Measurements from ENCODE around the gene MSTO1.
"Not testable (repeated sequence)": the region's sequence is repeated elsewhere in the genome, so short reads cannot be mapped to it uniquely, and the experiment has no call there.

The MSTO1 gene

DNA sequence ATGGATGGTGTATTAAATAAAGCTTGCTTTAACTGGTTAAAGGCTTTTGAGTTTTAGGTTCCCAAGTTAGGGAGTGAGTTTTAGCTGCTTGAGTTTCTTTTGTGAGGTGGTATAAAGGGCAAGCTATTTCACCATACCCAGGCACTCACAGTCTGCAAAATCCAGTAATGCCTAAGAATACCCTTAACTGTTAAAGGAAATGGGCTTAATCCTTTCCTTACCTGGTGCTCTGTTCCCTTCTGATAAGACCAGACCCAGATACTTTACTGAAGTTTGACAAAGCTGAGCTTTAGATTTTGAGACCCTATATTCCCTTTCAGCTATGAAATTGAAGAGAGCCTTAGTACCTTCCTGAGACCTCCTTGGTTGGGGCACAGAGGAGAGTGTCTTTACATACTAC lies 30.3 kb downstream of the MSTO1 start:
- TF ChIP-seq, protein P1, sequence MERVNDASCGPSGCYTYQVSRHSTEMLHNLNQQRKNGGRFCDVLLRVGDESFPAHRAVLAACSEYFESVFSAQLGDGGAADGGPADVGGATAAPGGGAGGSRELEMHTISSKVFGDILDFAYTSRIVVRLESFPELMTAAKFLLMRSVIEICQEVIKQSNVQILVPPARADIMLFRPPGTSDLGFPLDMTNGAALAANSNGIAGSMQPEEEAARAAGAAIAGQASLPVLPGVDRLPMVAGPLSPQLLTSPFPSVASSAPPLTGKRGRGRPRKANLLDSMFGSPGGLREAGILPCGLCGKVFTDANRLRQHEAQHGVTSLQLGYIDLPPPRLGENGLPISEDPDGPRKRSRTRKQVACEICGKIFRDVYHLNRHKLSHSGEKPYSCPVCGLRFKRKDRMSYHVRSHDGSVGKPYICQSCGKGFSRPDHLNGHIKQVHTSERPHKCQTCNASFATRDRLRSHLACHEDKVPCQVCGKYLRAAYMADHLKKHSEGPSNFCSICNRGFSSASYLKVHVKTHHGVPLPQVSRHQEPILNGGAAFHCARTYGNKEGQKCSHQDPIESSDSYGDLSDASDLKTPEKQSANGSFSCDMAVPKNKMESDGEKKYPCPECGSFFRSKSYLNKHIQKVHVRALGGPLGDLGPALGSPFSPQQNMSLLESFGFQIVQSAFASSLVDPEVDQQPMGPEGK (CRISPR knock-in tag; IDR thresholded peaks at IDR 0.05; ENCODE audit: borderline replicate concordance) = no peak
- TF ChIP-seq ARNTL (CRISPR knock-in tag; IDR thresholded peaks at IDR 0.05; ENCODE audit: borderline replicate concordance, low read depth) (no peak), ESRRG (CRISPR knock-in tag; IDR thresholded peaks at IDR 0.05) (no peak), ZFP30 (CRISPR knock-in tag; IDR thresholded peaks at IDR 0.05) (no peak), SNAI2 (CRISPR knock-in tag; IDR thresholded peaks at IDR 0.05) (no peak), RARB (CRISPR knock-in tag; IDR thresholded peaks at IDR 0.05) (no peak), ISL1 (CRISPR knock-in tag; IDR thresholded peaks at IDR 0.05) (no peak), BACH2 (CRISPR knock-in tag; IDR thresholded peaks at IDR 0.05; ENCODE audit: borderline replicate concordance) (no peak), OSR1 (CRISPR knock-in tag; IDR thresholded peaks at IDR 0.05) (no peak)
- TF ChIP-seq, protein P2, sequence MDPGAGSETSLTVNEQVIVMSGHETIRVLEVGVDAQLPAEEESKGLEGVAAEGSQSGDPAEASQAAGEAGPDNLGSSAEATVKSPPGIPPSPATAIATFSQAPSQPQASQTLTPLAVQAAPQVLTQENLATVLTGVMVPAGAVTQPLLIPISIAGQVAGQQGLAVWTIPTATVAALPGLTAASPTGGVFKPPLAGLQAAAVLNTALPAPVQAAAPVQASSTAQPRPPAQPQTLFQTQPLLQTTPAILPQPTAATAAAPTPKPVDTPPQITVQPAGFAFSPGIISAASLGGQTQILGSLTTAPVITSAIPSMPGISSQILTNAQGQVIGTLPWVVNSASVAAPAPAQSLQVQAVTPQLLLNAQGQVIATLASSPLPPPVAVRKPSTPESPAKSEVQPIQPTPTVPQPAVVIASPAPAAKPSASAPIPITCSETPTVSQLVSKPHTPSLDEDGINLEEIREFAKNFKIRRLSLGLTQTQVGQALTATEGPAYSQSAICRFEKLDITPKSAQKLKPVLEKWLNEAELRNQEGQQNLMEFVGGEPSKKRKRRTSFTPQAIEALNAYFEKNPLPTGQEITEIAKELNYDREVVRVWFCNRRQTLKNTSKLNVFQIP (CRISPR knock-in tag; IDR thresholded peaks at IDR 0.05; ENCODE audit: borderline replicate concordance, low read depth) = no peak
- TF ChIP-seq, protein P3, sequence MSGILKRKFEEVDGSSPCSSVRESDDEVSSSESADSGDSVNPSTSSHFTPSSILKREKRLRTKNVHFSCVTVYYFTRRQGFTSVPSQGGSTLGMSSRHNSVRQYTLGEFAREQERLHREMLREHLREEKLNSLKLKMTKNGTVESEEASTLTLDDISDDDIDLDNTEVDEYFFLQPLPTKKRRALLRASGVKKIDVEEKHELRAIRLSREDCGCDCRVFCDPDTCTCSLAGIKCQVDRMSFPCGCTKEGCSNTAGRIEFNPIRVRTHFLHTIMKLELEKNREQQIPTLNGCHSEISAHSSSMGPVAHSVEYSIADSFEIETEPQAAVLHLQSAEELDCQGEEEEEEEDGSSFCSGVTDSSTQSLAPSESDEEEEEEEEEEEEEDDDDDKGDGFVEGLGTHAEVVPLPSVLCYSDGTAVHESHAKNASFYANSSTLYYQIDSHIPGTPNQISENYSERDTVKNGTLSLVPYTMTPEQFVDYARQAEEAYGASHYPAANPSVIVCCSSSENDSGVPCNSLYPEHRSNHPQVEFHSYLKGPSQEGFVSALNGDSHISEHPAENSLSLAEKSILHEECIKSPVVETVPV (CRISPR knock-in tag; IDR thresholded peaks at IDR 0.05) = no peak
- TF ChIP-seq, protein P4, sequence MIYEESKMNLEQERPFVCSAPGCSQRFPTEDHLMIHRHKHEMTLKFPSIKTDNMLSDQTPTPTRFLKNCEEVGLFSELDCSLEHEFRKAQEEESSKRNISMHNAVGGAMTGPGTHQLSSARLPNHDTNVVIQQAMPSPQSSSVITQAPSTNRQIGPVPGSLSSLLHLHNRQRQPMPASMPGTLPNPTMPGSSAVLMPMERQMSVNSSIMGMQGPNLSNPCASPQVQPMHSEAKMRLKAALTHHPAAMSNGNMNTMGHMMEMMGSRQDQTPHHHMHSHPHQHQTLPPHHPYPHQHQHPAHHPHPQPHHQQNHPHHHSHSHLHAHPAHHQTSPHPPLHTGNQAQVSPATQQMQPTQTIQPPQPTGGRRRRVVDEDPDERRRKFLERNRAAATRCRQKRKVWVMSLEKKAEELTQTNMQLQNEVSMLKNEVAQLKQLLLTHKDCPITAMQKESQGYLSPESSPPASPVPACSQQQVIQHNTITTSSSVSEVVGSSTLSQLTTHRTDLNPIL (CRISPR knock-in tag; IDR thresholded peaks at IDR 0.05; ENCODE audit: low read depth) = no peak
- ATAC-seq = no peak

DNA sequence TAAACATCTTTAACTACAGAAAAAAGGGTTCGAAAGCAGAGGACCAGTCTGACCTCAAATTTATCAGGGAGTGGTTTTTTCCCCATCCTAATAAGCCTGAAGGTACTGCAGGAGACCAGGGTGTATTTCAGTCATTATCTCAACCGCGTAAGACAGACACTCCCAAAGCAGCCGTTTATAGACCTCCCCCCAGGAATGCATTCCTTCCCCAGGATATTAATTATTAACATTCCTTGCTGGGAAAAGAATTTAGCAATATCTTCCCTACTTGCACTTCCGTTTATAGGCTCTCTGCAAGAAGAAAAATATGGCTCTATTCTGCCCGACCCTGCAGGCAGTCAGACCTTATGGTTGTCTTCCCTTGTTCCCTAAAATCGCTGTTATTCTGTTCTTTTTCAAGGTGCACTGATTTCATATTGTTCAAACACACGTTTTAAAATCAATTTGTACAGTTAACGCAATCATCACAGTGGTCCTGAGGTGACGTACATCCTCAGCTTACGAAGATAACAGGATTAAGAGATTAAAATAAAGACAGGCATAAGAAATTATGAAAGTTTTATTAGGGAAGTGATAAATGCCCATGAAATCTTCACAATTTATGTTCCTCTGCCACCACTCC lies 32.7 kb downstream of the MSTO1 start:
- not testable (repeated sequence) for ATAC-seq

DNA sequence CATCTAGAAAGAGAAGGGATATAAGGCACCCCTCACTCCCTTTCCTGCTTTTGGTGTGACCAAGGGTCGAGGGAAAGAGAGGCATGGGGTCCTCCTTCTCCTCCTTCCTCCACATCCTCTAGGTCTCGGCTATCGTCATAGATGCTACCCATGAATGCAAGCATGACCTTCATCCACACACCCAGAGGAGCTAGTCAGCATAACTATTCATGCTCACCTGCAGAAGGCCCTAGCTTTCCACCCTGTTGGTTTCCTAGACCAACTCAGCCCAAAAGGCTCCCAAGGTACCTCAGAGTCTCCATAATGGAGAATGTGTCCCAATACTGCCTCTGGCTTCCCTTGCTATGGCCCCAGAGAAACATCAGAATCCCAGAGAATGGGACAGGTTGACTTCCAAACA lies 33.2 kb downstream of the MSTO1 start:
- ATAC-seq = no peak
- TF ChIP-seq, protein P5, sequence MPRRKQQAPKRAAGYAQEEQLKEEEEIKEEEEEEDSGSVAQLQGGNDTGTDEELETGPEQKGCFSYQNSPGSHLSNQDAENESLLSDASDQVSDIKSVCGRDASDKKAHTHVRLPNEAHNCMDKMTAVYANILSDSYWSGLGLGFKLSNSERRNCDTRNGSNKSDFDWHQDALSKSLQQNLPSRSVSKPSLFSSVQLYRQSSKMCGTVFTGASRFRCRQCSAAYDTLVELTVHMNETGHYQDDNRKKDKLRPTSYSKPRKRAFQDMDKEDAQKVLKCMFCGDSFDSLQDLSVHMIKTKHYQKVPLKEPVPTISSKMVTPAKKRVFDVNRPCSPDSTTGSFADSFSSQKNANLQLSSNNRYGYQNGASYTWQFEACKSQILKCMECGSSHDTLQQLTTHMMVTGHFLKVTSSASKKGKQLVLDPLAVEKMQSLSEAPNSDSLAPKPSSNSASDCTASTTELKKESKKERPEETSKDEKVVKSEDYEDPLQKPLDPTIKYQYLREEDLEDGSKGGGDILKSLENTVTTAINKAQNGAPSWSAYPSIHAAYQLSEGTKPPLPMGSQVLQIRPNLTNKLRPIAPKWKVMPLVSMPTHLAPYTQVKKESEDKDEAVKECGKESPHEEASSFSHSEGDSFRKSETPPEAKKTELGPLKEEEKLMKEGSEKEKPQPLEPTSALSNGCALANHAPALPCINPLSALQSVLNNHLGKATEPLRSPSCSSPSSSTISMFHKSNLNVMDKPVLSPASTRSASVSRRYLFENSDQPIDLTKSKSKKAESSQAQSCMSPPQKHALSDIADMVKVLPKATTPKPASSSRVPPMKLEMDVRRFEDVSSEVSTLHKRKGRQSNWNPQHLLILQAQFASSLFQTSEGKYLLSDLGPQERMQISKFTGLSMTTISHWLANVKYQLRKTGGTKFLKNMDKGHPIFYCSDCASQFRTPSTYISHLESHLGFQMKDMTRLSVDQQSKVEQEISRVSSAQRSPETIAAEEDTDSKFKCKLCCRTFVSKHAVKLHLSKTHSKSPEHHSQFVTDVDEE (CRISPR knock-in tag; IDR thresholded peaks at IDR 0.05) = no peak
- TF ChIP-seq, protein P2 (CRISPR knock-in tag; IDR thresholded peaks at IDR 0.05; ENCODE audit: borderline replicate concordance, low read depth) = no peak
- TF ChIP-seq SNAI2 (CRISPR knock-in tag; IDR thresholded peaks at IDR 0.05) = no peak
- no peak for TF ChIP-seq ARNTL (CRISPR knock-in tag; IDR thresholded peaks at IDR 0.05; ENCODE audit: borderline replicate concordance, low read depth)
- TF ChIP-seq, protein P3 (CRISPR knock-in tag; IDR thresholded peaks at IDR 0.05) = no peak
- TF ChIP-seq ZNF70 (CRISPR knock-in tag; IDR thresholded peaks at IDR 0.05) = no peak
- no peak for TF ChIP-seq ZNF565 (CRISPR knock-in tag; conservative IDR thresholded peaks at IDR 0.05; ENCODE audit: low read depth)
- no peak for TF ChIP-seq BACH2 (CRISPR knock-in tag; IDR thresholded peaks at IDR 0.05; ENCODE audit: borderline replicate concordance)
- no peak for TF ChIP-seq ZC3H10 (CRISPR knock-in tag; IDR thresholded peaks at IDR 0.05)
- no peak for TF ChIP-seq GLIS3 (CRISPR knock-in tag; IDR thresholded peaks at IDR 0.05)
